Measurements from ENCODE around the gene BGLAP.

GRCh38 chr1:156266051-156266450 is 24.1 kb downstream of the BGLAP start:
- no peak for TF ChIP-seq CTCF (IDR thresholded peaks at IDR 0.05; ENCODE audit: low read depth, low read length)
- TF ChIP-seq MAX (IDR thresholded peaks at IDR 0.05; ENCODE audit: low read depth, low read length) = no peak
- no peak for TF ChIP-seq MYC (IDR thresholded peaks at IDR 0.05; ENCODE audit: low read depth, low read length)
- TF ChIP-seq POLR2A (IDR thresholded peaks at IDR 0.05; ENCODE audit: extremely low read depth, insufficient read length) = no peak
